NCI-H2107 treated with DMSO at 0.1 percent for 48 hours (cell line): ENCODE data around the gene MYBPH.

Source experiments
- DNase-seq: peaks from one replicate; lab custom pipeline; 2025; ENCODE audit not compliant: unreplicated experiment; lab: John Stamatoyannopoulos, UW

The MYBPH gene

DNA sequence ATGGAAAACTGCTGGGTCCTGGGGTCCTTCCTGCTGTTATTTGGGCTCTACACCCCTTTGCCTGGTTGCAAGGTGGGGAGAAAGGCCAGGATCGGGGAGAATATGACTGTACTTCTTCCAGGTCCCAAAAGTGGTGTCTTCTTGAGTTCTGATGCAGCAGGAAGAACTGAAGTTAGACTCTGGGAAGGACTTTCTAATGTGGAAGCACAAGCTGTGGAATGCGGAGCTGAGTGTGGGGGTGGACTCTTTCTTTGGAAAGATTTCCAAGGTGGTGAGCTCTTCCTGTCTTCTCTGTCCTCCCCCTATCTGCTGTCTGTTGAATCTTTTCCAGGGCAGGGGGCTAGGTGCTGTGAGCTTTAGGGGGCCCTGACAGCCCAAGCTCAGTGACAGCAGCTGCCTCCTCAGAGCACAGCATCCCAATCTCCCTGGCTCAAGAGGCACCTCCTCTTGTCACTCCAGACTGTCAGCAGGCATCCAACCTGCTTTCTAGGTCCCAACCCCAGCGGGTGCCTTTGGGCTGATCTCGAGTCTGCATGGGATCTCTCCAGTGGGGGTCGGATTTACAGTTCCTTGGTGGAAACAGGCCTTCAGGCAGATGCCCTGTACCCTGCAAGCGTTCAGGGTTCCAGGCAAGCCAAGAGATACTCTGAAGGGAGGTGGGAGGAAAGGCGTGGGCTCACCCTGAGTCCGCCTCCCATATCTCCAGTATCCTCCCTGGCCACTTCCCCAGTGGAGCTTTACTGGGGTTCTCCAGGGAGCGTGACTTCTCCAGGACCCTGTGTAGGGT, 24.9 kb downstream of the MYBPH start:
- no peak for DNase-seq

DNA sequence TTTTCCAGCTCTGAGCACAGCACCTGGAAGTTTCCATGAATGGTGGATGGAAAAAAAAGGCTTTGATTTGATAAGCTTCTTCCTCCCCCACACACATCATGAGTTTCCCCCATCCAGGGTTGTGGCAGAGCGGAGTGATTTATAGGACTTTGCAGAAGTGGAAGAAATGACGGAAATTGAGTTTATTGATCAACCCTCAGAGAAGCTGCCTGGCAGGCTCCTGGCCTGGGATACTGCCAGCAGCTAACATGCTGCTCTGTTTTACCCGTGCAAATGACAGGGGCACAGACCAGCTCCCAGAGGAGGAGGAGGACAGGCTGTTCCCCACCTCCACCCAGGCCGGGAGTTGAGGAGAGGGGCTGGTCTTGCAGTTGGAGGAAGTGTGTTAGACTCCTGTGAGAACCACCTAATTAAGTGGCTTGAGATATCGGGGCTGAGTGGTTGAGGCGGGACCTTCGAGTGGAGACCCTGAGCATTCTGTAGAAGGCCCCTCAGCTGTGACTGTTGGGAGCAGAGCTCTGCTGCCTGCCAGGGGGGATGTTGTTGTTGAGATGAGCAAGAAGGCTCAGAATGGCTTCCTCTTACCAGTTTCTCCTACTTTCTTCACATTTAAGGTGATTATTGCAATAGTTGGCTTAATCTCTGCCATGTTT, 26.3 kb downstream of the MYBPH start:
- DNase-seq = no peak

DNA sequence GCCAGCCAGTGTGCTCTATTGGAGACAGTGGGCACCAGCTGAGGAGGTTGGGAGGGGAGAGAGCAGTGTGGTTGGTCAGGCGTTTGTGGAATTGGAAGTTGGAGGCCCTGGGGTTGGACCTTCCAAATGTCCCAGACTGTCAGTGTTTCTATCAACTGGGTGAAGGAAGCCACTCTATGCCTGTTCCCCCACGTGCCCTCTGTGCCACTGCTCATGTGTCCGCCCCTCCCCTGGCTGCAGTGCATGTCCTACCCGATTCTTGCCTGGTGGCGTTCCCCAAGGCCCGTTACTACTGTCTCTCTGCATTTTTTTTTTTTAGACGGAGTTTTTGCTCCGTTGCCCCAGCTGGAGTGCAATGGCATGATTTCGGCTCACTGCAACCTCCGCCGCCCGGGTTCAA, 27.0 kb downstream of the MYBPH start:
- DNase-seq = no peak

GRCh38 chr1:203148127-203148526, 27.5 kb downstream of the MYBPH start:
- DNase-seq = no peak

DNA sequence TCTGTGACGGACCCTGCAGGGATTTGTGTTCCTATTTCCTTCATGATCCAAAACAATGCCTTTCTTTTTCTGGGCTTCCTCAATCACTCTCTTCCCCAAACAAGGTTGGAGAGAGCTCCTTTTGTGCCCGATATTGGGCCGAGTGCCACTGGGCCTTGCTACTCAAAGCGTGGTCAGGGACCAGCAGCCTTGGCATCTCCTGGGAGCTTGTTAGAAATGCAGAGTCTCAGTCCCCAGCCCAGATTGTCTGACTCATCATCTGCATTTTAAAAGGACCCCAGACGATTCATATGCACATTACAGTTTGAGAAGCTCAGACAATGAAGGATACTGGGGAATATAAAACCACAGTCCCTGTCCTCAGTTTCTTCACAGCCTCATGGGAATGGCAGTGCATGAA, 28.2 kb downstream of the MYBPH start:
- DNase-seq = no peak

DNA sequence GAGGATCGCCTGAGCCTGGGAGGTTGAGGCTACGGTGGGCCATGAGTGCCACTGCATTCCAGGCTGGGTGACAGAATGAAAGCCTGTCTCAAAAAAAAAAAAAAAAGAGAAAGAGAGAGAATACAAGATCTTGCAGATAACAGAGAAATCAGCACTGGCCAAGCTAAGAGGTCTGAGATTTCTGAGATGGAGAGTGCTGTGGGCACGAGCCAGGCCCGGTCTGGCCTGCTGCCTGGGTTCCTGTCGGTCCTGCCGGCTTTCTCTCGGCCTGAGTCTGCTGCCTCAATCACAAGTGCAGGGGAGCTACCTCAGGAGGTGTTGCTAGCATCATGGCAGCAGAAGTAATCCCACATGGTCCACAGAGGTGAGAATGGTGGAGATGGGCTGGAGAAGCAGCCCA, 29.1 kb downstream of the MYBPH start:
- no peak for DNase-seq

GRCh38 chr1:203146042-203146369, 29.6 kb downstream of the MYBPH start:
- DNase-seq = no peak

- DNase-seq = no peak
Observed at GRCh38 chr1:203145321-203146041, 30.1 kb downstream of the MYBPH start.

GRCh38 chr1:203144661-203145060, 31.0 kb downstream of the MYBPH start:
- DNase-seq = no peak

DNA sequence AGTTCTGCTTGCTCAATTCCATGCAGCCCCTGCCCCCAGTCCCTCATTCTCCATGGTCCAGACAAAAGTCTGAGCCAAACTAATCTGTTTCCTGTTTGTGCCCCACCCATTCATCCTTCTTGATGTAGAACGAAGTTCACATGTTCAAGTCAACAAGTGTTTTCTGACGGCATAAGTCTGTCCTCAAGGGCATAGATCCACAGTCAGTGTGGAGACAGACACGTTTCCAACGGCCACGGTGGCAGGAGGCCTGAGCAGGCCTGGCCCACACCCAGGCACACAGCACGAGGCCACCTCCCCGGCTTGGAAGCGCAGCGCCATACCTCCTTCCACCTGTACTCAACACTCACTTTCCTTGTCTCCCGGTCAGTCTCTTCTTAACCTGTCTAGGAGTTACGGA, 32.0 kb downstream of the MYBPH start:
- no peak for DNase-seq

GRCh38 chr1:203142684-203143408, 32.8 kb downstream of the MYBPH start:
- DNase-seq = peak; percentile 99

DNA sequence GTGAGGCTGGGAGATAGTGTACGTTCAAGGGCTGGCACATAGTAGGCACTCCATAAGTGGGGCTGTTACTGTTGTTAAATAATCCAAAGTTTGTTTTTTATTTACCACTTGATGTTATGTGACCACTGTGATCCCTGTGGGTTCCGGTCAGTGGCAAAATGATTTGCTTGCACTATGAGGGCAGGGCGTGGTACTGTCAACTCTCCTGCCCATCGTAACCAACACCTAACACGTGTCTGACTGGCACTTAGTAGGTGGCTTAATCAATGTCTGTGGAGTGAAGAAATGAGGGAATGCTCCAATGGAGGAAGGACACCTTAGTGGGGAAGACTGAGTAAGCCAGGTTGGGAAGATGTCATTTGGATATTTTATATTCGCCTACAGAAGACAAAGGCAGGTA, 33.5 kb downstream of the MYBPH start:
- no peak for DNase-seq

DNA sequence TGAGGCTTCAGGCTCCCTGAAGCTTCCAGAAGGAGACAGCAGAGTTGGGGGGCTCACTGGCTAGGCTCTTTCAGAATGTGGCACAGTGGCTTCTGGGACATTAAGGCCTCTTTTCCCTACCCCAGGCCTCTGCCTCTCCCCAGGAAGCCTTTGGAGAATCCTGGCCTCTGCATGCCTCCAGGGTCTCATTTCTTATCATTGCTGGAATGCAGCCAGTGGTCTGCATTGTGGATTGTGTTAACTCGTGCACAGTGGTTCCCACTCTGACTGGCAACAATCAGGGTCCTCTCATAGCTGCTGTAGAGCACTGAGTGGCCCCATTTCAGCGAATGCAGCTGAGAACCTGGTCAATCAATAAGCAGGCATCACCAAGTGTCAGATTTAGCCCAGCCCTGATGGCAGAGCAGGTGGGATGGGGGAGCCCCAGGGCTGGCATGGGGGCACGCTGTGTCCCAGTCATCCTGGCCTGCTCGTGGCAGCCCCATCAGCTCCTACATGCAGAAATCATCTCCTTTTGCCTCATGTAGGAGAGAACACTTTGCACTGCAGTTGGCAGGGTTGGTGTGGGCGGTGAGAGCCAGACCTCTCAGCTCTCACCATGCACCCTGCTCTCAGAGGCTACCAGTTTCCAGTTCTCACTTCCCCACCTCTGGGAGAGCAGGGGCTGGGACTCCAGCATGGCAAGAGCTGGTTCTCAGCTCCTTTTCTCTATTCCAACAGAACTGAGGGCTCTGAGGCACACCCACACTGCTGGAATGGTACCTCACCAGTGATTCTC, 34.7 kb downstream of the MYBPH start:
- no peak for DNase-seq

DNA sequence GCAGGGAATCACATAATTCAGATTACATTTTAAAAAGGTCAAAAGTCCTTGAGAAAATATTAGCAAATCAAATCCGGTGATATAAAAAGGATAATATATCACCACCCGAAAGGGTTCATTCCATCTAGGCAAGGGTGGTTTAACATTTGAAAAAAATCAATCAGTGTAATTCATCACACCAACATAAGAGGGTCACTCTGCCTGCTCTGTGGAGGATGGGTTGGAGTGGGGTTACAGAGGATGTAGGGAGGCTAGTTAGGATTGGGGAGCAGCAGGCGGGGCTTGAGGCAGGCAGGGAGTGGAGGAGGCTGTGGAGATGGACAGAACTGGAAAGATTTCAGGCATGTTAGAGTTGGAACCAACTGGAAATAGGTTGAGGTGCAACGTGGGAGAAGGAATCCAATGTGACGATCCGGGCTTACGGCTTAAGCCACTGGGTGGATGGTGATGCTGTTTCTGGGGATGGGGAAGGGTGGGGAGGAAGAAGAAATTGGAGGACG, 35.6 kb downstream of the MYBPH start:
- DNase-seq = no peak

- no peak for DNase-seq
Observed at GRCh38 chr1:203138066-203138465, 37.6 kb downstream of the MYBPH start.

DNA sequence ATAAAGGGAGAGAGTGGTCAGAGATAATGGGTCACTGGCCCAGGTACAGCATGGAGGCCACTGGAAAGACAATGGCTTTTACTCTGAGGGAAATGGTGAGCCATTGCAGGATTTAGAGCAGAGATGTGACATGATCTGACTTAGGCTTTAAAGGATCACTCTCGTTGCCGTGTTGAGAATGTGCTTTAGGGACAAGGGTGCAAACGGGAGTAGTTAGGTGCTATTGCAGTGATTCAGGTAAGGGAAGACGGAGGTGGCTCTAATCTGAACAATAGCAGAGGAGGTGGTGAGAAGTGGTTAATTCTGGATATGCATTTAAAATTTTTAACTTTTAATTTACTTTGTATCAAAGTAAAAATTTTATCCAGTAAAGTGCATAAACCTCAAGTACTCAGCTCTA, 38.3 kb downstream of the MYBPH start:
- no peak for DNase-seq

DNA sequence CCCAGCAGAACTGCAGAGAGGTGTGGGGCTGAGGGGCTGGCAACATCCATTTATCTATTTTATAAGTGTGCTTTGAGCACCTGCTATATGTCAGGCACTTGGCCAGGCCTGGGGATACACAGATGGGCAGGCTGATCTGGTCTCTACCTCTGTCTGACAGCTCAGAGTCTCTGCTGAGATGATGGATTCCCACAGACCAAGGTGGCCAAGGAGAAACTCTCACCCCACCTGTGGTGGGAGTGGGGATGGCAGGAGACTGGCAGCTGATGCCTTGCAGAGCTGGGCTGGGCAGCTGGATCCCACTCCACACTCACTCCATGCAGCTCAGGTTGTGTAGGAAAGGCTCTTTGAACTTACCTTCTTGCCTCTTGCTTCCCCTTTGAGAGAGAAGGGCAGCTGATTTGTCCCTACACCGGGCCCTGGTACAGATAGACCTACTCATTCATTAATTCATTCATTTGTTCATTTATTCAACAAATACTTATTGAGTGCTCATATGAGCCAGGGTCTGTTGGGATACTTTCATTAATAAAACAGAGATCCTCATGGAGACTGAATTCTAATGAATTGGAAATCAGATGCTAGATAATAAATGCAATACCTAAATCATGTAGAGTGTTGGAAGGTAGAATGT, 39.1 kb downstream of the MYBPH start:
- no peak for DNase-seq

- DNase-seq = no peak
Observed at GRCh38 chr1:203135636-203136305, 39.9 kb downstream of the MYBPH start.

DNA sequence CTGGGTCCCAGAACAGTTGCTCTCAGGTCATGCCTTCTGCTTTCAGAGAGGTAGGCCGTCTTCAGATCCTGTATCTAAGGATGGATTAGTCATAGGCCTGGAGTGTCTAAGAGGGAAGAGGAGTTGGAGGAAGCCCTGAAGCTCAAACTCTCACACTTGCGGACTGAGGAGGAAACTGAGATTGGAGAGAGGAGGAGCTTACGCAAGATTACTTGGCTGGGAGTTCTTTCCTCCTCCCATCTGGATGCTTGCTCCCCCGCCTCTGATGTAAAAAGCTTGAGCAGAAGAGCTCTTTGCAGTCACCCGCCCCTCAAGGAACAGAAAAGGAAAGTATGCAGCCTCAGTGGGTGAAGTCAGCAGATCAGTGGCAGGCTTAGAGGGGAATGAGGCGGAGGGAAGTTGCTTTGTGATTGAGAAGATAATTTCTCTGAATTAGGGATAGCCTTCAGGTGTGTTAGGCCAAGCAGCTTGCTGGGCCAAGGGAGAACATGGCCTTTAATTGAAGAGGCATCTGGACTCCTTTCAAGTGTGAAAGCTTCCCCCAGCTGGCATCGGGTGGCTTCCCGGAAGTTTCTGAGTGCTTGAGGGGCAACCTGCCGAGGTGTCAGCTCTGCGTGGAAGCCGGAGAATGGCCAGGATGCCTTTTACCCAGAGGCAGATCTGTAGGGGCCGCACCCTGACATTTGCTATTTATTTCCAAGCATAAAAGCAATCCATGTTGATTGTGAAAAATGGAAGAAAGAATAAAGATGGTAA, 41.5 kb downstream of the MYBPH start:
- DNase-seq = no peak
